Right ventricle myocardium inferior (tissue), 1 donor: ENCODE results near the gene TLK1. TPM values are rescaled to one million over a fixed set of nuclear protein-coding genes. Genes with fewer than 3 reads are reported as not detected.
"Not testable (repeated sequence)": the region's sequence is repeated elsewhere in the genome, so short reads cannot be mapped to it uniquely, and the experiment has no call there.

Experiments used
- ATAC-seq: fragments of 200-7000 bp; cut with Tn5 transposase; one replicate; pipeline ENCODE4 v1.9.1; 2020; ENCODE audit warnings: mild to moderate bottlenecking, moderate library complexity
- DNase-seq: peaks from one replicate; pipeline ENCODE4 v3.0.0; 2021; ENCODE audit errors: missing footprints
- intact Hi-C: fragments of 100-400 bp; cut with DNase I; formaldehyde crosslinking; loops from one replicate; pipeline ENCODE4 v1.11.0; 2022
- total RNA-seq: library from RNA; stranded (reverse); fragmentation: NEBNext Ultra II Directional; extraction: Animal tissue kit (Norgen Biotek cat#: 25700); gene quantifications from one replicate; pipeline ENCODE4 v1.2.1, GENCODE V29; 2021
- donor health status: DM: no; HTN: yes; CAD: no; lungs with severe emphysema.

The TLK1 gene
- total RNA-seq, 1 donor from 2014 or later = 26.7 TPM

DNA sequence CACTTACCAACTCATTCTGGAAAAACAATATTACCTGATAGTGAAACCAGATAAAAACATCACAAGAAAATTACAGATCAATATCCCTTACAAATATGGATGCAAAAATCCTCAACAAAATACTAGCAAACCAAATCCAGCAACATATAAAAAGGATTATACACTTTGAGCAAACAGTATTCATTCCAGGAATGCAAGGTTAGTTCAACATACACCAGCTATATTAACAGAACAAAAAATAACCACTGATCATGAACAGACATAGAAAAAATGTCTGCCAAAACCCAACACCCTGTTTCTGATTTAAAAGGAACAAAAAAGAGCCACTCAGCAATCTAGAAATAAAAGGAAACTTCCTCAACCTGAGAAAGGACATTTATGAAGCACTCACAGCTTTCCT is 62.1 kb downstream of the TLK1 start:
- DNase-seq (no peak), ATAC-seq (no peak)
- intact Hi-C loops = no loop called here

DNA sequence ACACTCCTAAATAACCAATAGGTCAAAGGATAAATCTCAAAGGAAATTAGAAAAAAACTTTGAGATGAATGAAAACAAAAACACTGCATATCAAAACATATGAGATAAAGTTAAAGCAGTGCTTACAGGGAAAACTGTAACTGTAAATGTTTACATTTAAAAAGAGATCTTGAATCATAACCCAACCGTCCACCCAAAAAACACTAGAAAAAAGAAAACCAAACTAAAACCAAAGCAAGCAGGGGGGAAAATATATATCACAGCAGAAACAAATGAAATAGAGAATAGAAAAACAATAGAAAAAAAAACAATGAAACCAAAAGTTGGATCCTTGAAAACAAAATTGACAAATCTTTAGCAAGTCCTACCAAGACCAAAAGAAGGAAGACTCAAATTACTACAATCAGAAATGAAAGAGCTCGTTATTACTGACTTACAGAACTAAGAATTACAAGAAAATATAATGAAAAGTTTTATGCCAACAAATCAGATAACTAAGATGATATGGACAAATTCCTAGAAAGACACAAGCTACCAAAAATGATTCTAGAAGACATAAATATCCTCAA is 65.6 kb downstream of the TLK1 start:
- intact Hi-C loops = no loop called here
- ATAC-seq (no peak), DNase-seq (no peak)

DNA sequence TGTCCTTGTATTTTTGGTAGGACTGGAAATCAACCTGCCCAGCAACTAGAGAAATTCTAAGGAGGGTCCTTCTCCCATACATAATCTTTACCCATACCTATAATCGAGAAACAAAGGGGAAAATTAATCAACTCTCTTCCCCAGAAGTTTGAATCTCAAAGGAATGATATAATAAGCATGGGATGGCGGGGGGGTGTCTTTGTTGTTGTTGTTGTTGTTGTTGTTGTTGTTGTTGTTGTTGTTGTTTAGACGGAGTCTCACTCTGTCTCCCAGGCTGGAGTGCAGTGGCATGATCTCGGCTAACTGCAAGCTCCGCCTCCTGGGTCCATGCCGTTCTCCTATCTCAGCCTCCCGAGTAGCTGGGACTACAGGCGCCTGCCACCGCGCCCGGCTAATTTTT is 69.2 kb downstream of the TLK1 start:
- intact Hi-C loops, DNase-seq, ATAC-seq: not testable (repeated sequence)

DNA sequence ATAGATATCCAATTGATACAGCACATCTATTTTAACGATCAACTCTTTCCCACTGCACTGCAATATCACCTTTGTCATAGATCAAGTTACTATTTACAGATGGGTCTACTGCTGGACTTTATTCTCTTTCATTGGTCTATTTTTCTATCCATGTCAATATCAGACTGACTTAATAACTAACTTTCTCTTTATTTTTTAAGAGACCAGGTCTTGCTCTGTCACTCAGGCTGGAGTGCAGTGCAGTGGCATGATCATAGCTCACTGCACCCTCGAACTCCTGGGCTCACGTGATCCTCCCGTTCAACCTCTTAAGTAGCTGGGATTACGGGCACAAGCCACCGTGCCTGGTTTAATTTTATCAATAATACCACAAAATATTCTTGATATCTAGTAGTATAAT is 71.2 kb downstream of the TLK1 start:
- intact Hi-C loops = no loop called here
- DNase-seq (no peak), ATAC-seq (no peak)

- DNase-seq (no peak), ATAC-seq (no peak)
- intact Hi-C loops = no loop called here
Observed at GRCh38 chr2:171088057-171088834, 72.4 kb downstream of the TLK1 start.

- DNase-seq = no peak
- no peak for ATAC-seq
- intact Hi-C loops = no loop called here
Observed at GRCh38 chr2:171087547-171087946, 73.1 kb downstream of the TLK1 start.

- intact Hi-C loops = no loop called here
- no peak for ATAC-seq
- DNase-seq = no peak
Observed at GRCh38 chr2:171086352-171087290, 74.1 kb downstream of the TLK1 start.

- intact Hi-C loops = no loop called here
- no peak for ATAC-seq
- DNase-seq = no peak
Observed at GRCh38 chr2:171084128-171084527, 76.6 kb downstream of the TLK1 start.

- no peak for ATAC-seq
- intact Hi-C loops = no loop called here
- no peak for DNase-seq
Observed at GRCh38 chr2:171083451-171083850, 77.2 kb downstream of the TLK1 start.

GRCh38 chr2:171081649-171082111 is 79.0 kb downstream of the TLK1 start:
- ATAC-seq = no peak
- DNase-seq = no peak
- intact Hi-C loops = no loop called here

DNA sequence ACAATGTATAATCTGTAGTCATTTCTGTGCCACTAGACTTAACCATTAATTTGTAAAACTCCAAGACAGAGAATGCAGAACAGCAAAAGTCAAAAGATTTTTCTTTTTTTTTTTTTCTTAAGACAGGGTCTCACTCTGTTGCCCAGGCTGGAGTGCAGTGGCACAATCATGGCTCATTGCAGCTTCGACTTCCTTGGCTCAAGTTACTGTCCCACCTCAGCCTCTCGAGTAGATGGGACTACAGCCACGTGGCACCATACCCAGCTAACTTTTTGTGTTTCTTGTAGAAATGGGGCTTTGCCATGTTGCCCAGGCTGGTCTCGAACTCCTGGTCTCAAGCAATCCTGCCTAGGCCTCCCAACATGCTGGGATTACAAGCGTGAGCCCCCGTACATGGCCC is 80.1 kb downstream of the TLK1 start:
- DNase-seq (no peak), ATAC-seq (no peak)
- intact Hi-C loops = no loop called here

DNA sequence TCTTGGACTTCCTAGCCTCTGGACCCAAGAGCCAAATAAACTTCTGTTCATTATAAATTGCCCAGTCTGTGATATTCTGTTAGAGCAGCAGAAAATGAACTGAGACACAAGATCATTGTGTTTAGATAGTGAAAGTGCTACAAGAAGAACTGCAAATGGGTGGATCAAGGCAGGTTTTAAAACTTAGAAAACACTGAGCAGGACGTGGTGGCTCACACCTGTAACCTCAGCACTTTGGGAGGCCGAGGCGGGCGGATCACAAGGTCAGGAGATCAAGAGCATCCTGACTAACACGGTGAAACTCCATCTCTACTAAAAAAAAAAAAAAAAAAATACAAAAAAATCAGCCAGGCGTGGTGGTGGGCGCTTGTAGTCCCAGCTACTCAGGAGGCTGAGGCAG is 84.3 kb downstream of the TLK1 start:
- intact Hi-C loops, ATAC-seq, DNase-seq: not testable (repeated sequence)

GRCh38 chr2:171072164-171072563 is 88.5 kb downstream of the TLK1 start:
- DNase-seq = no peak
- intact Hi-C loops = no loop called here
- no peak for ATAC-seq

- no peak for ATAC-seq
- intact Hi-C loops = no loop called here
- DNase-seq = no peak
Observed at GRCh38 chr2:171069286-171069956, 91.3 kb downstream of the TLK1 start.

- ATAC-seq (no peak), DNase-seq (no peak)
- intact Hi-C loops = no loop called here
Observed at GRCh38 chr2:171066110-171066509, 94.6 kb downstream of the TLK1 start.

- no peak for ATAC-seq
- DNase-seq = no peak
- intact Hi-C loops = no loop called here
Observed at GRCh38 chr2:171057575-171057974, 103.1 kb downstream of the TLK1 start.

DNA sequence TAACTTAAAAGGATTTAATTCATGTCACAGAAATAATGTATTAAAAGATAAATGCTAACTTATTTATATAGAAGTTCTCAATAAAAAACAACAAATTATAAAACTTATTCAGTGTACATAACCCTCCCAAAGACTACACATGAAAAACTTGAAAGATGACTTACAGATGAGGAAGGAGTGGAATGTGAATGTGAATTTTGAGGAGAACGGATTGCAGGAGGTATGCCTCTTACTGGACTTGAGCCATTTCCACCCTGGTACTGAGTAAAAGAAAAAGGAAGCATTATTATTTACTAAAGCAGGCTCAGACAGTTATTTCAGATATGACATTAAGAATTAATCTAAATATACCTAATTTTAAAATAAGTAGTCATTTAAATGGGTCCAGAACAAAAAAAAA is 104.4 kb downstream of the TLK1 start:
- DNase-seq (no peak), ATAC-seq (no peak)
- intact Hi-C loops = no loop called here

- intact Hi-C loops = no loop called here
- ATAC-seq (no peak), DNase-seq (no peak)
Observed at GRCh38 chr2:171049691-171050090, 111.0 kb downstream of the TLK1 start.

- DNase-seq = no peak
- intact Hi-C loops = no loop called here
- no peak for ATAC-seq
Observed at GRCh38 chr2:171046048-171046560, 114.6 kb downstream of the TLK1 start.
